Stimulated activated naive CD8-positive, alpha-beta T cell treated with anti-CD3 and anti-CD28 coated beads, Interleukin-15, Interleukin-2, amounts not matched to agents 100 ng/mL and 50 ng/mL, for 24 hours (primary cell): Measurements from ENCODE around the gene LDHAL6B.
"Not testable (repeated sequence)": the region's sequence is repeated elsewhere in the genome, so short reads cannot be mapped to it uniquely, and the experiment has no call there.

Source experiments
- H3K27ac Mint-ChIP-seq: one replicate; pipeline ENCODE4 v1.8.0; 2021; ENCODE audit warnings: mild to moderate bottlenecking, mixed read lengths
- H3K27me3 Mint-ChIP-seq: one replicate; pipeline ENCODE4 v1.8.0; 2021; ENCODE audit warnings: mixed read lengths
- H3K36me3 Mint-ChIP-seq: one replicate; pipeline ENCODE4 v1.8.0; 2021; ENCODE audit warnings: low read depth, mixed read lengths
- H3K4me1 Mint-ChIP-seq: one replicate; pipeline ENCODE4 v1.8.0; 2021; ENCODE audit warnings: low read depth, mixed read lengths
- H3K4me3 Mint-ChIP-seq: one replicate; pipeline ENCODE4 v1.8.0; 2021; ENCODE audit warnings: mild to moderate bottlenecking, mixed read lengths
- H3K9me3 Mint-ChIP-seq: one replicate; pipeline ENCODE4 v1.8.0; 2021; ENCODE audit warnings: mixed read lengths

Gene LDHAL6B

DNA sequence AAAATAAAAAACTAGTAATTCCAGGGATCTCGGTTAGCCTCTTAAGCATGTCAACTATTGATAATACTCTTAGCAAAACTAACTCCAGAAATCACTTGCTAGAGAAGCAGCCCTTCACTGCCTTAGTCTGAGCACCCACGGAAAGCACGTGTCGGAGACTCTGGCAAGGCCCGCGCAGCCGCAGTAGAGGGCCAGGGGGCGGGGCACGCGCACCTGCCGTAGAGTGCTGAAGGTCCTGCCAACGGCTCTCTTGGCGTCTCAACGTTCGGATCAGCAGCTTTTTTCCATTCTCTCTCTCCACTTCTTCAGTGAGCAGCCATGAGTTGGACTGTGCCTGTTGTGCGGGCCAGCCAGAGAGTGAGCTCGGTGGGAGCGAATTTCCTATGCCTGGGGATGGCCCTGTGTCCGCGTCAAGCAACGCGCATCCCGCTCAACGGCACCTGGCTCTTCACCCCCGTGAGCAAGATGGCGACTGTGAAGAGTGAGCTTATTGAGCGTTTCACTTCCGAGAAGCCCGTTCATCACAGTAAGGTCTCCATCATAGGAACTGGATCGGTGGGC, at the start of gene LDHAL6B:
TSS of gene LDHAL6B (plus strand) at position 221 of the 561 bp plus-strand sequence. CDS start at position 319, 98 bp downstream.
- Mint-ChIP-seq H3K9me3 (no peaks in the 10 kb centered on the region), H3K27ac (no peak within 1 kb of the TSS), H3K27me3 (peaks cover 5% of the 10 kb centered on the region), H3K4me1 (no peaks in the 10 kb centered on the region), H3K4me3 (no peak within 1 kb of the TSS), H3K36me3 (peaks cover 17% of the 10 kb centered on the region)

GRCh38 chr15:59157396-59157795, 49.2 kb upstream of the LDHAL6B start:
- Mint-ChIP-seq H3K27ac (no peak overlapping the region), H3K36me3 (no peaks in the 10 kb centered on the region), H3K27me3 (no peaks in the 10 kb centered on the region), H3K4me3 (no peak overlapping the region), H3K9me3 (no peaks in the 10 kb centered on the region), H3K4me1 (no peaks in the 10 kb centered on the region)

DNA sequence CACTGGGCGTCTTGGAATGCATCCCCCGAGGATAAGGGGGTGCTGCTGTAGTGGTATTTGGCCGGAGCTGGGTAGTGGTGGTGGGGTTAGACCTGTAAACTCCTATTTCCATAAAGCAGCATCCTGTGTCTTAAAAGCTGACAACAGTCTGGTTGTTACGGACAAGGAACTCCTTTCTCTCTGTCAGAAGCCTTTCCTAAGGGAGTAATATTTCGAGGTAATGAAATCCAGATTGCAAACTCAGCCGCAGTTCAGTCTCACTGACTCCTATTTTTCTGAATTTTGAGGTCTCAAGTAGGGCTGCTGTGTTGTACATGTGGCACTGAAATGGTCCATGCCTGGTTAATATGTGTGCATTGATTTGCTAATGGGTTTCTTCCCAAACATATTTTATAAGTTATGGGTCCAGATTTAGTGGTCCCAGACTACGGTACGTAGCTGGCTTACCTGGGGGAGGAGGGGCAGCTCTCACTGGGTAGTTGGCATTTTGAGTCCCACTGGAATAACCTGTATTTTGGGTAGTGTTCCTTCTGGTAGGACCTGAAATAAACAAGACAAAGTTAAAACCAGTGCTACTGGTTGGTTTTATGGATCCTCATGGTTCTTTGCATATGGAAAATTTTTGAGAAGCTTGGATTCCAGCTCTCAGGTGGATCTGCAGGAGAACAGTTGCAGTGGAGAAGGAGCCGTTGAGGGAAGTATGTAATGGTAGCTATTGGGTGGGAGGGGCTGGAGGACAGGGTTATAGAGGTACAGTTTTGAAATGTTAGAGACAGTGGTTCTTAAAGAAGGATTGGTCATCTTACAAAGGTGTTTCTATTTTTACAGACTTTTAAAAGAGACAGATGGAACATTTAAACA, 48.6 kb upstream of the LDHAL6B start:
- Mint-ChIP-seq H3K36me3 (no peaks in the 10 kb centered on the region), H3K4me1 (no peaks in the 10 kb centered on the region), H3K4me3 (no peak overlapping the region), H3K27ac (no peak overlapping the region), H3K27me3 (no peaks in the 10 kb centered on the region), H3K9me3 (no peaks in the 10 kb centered on the region)

DNA sequence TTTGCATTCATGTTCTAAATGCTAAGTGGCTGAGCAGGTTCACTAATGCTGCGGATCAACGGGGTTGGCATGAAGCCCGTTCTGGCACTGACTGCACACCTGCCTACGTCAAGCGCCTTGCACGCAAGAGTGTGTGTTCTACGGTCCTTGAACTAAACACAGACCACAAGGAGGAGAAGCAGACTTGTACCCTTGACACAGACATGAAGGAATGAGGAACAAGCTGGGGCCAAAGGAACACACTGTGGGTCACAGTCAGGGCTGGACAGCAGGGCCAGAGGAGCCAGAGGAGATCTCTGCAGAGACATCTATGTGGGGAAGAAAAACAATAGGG, 48.0 kb upstream of the LDHAL6B start:
- no peak overlapping the region for H3K27ac Mint-ChIP-seq
- H3K36me3 Mint-ChIP-seq = no peaks in the 10 kb centered on the region
- no peak overlapping the region for H3K4me3 Mint-ChIP-seq
- H3K27me3 Mint-ChIP-seq = no peaks in the 10 kb centered on the region
- H3K9me3 Mint-ChIP-seq = no peaks in the 10 kb centered on the region
- no peaks in the 10 kb centered on the region for H3K4me1 Mint-ChIP-seq

GRCh38 chr15:59159210-59159609, 47.4 kb upstream of the LDHAL6B start:
- no peaks in the 10 kb centered on the region for H3K27me3 Mint-ChIP-seq
- H3K4me1 Mint-ChIP-seq = no peaks in the 10 kb centered on the region
- H3K9me3 Mint-ChIP-seq = no peaks in the 10 kb centered on the region
- H3K4me3 Mint-ChIP-seq = no peak overlapping the region
- H3K27ac Mint-ChIP-seq = no peak overlapping the region
- no peaks in the 10 kb centered on the region for H3K36me3 Mint-ChIP-seq

- Mint-ChIP-seq H3K27ac (no peak overlapping the region), H3K27me3 (no peaks in the 10 kb centered on the region), H3K9me3 (no peaks in the 10 kb centered on the region), H3K4me1 (no peaks in the 10 kb centered on the region), H3K36me3 (no peaks in the 10 kb centered on the region), H3K4me3 (no peak overlapping the region)
Measured at GRCh38 chr15:59160880-59161593, 45.6 kb upstream of the LDHAL6B start.

DNA sequence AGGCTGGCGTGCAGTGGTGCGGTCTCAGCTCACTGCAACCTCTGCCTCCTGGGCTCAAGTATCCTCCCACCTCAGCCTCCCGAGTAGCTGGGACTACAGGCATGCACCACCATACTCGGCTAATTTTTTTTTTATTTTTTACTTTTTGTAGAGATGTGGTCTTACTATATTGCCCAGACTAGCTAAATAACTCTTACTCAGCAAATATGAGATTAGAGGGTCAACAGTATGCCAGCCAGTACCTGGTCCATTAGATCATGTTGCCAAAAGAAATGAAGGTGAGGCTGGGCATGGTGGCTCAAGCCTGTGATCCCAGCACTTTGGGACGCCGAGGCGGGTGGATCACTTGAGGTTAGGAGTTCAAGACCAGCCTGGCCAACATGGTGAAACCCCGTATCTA, 44.6 kb upstream of the LDHAL6B start:
- not testable (repeated sequence) for H3K36me3 Mint-ChIP-seq, H3K9me3 Mint-ChIP-seq

GRCh38 chr15:59165726-59166125, 40.9 kb upstream of the LDHAL6B start:
- Mint-ChIP-seq H3K36me3 (peaks cover 2% of the 10 kb centered on the region), H3K27ac (no peak overlapping the region), H3K4me1 (peaks cover 20% of the 10 kb centered on the region), H3K9me3 (no peaks in the 10 kb centered on the region), H3K27me3 (no peaks in the 10 kb centered on the region), H3K4me3 (no peak overlapping the region)

More for the DNA sequence above, 44.6 kb upstream of the LDHAL6B start:
- not testable (repeated sequence) for H3K4me1 Mint-ChIP-seq, H3K27me3 Mint-ChIP-seq, H3K27ac Mint-ChIP-seq, H3K4me3 Mint-ChIP-seq

DNA sequence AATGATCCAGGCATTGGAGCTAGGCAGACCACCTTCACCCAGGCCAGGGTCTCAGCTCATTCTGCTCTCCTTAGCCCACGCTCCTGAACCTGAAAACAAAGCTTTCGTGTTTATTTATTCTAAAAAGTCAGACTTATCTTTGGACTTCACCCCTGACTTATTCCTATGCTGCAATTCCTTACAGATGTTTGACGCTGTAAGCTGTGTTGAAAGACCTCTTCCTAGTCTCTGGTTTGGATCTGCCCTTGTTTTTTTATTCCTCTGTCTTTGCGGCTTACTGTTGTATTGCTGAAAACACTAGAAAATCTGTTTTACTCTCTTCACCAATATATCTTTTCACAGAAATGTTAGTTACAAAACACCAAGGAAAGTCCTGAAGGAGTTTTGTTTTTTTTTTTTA, 40.5 kb upstream of the LDHAL6B start:
- no peaks in the 10 kb centered on the region for H3K9me3 Mint-ChIP-seq
- H3K27me3 Mint-ChIP-seq = no peaks in the 10 kb centered on the region
- H3K4me3 Mint-ChIP-seq = no peak overlapping the region
- H3K36me3 Mint-ChIP-seq = peaks cover 3% of the 10 kb centered on the region
- H3K27ac Mint-ChIP-seq = no peak overlapping the region
- H3K4me1 Mint-ChIP-seq = peaks cover 20% of the 10 kb centered on the region

- Mint-ChIP-seq H3K36me3 (peaks cover 3% of the 10 kb centered on the region), H3K4me1 (peaks cover 20% of the 10 kb centered on the region), H3K9me3 (no peaks in the 10 kb centered on the region), H3K27me3 (no peaks in the 10 kb centered on the region), H3K27ac (no peak overlapping the region), H3K4me3 (no peak overlapping the region)
Measured at GRCh38 chr15:59166601-59167265, 39.9 kb upstream of the LDHAL6B start.

- no peak overlapping the region for H3K27ac Mint-ChIP-seq
- peaks cover 20% of the 10 kb centered on the region for H3K4me1 Mint-ChIP-seq
- H3K36me3 Mint-ChIP-seq = peaks cover 7% of the 10 kb centered on the region
- H3K27me3 Mint-ChIP-seq = no peaks in the 10 kb centered on the region
- H3K4me3 Mint-ChIP-seq = no peak overlapping the region
- no peaks in the 10 kb centered on the region for H3K9me3 Mint-ChIP-seq
Measured at GRCh38 chr15:59168536-59168935, 38.1 kb upstream of the LDHAL6B start.

GRCh38 chr15:59169251-59169708, 37.4 kb upstream of the LDHAL6B start:
- Mint-ChIP-seq H3K36me3 (peaks cover 11% of the 10 kb centered on the region), H3K9me3 (no peaks in the 10 kb centered on the region), H3K27ac (peak overlapping the region; percentile 82), H3K27me3 (no peaks in the 10 kb centered on the region), H3K4me3 (no peak overlapping the region), H3K4me1 (peaks cover 20% of the 10 kb centered on the region)

DNA sequence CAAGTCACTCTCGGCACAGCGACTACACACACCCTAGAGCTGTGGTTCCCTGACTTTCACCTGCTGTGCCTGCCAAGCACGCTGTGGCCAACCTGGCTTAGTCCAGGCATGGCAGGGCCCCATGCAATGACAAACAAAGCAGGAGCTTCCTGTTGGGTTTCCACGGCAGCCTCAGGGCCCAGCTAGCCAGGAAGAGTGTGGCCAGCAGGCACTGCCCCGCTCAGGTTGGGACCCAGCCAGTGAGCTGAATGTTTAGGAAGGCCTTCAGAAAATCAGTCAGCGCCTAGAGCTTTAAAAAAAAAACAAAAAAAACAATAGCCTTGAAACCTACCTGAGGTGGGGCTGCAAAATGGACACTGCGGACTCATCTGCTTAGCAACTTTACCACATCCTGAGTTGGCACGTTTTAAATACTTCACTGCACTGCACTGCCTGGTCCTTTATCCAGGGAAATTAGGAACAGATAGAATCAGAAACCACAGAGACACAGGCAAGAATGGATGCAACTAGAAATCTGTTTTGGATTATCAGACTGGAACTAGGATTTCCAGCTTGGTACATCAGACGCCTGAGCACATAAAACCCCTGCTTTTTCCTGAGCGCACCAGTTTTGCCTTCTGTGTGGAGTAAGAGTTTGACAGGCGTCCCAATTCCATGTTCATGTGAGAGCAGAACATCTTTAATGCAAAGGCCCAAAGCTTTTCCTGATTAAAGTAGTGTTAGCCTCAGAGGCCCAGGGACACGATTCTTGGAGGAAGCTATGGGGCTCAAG, 36.2 kb upstream of the LDHAL6B start:
- Mint-ChIP-seq H3K36me3 (peaks cover 11% of the 10 kb centered on the region), H3K27me3 (no peaks in the 10 kb centered on the region), H3K4me3 (no peak overlapping the region), H3K4me1 (peaks cover 24% of the 10 kb centered on the region), H3K9me3 (no peaks in the 10 kb centered on the region), H3K27ac (no peak overlapping the region)

- peaks cover 11% of the 10 kb centered on the region for H3K36me3 Mint-ChIP-seq
- H3K9me3 Mint-ChIP-seq = no peaks in the 10 kb centered on the region
- no peak overlapping the region for H3K4me3 Mint-ChIP-seq
- no peaks in the 10 kb centered on the region for H3K27me3 Mint-ChIP-seq
- peaks cover 24% of the 10 kb centered on the region for H3K4me1 Mint-ChIP-seq
- H3K27ac Mint-ChIP-seq = no peak overlapping the region
Measured at GRCh38 chr15:59171067-59171397, 35.6 kb upstream of the LDHAL6B start.
